GM18520 (cell line): ENCODE results near the gene PIK3R5.
A peak's percentile ranks its signal among the peaks of the same experiment; 100 is the strongest.

Experiments
- ATAC-seq: cut with Tn5 transposase; IDR thresholded peaks from one replicate; pipeline ENCODE4 v1.9.1; 2021; ENCODE audit not compliant: unreplicated experiment

The PIK3R5 gene

DNA sequence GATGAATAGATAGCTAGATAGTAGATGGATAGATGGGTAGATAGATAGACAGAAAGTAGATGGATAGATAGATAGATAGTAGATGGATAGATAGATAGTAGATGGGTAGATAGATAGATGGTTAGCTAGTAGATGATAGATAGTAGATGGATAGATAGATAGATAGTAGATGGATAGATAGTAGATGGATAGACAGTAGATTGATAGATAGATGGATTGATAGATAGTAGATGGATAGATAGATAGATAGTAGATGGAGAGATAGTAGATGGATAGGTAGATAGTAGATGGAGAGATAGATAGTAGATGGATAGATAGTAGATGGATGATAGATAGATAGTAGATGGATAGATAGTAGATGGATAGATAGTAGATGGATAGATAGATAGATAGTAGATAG, 40.4 kb downstream of the PIK3R5 start:
- ATAC-seq, result peak; percentile 5

DNA sequence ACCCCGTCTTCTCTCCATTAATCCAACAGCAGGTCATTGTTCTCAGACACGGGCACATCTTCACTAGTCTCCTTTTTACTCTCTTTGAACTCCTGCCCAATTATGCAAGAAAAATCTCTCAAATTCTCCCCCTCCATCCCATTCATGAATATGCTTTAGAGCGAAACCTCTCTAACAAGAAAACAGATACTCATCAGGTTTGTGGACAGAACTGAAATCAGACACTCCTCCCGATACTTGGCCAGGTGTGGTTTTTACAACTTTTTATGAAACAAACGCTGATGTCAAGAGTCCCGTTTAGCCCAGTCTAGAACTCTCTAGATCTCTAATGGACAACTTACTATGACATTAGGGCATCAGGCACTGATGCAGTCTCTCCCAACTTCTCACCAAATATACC, 40.9 kb downstream of the PIK3R5 start:
- peak; percentile 73 for ATAC-seq

DNA sequence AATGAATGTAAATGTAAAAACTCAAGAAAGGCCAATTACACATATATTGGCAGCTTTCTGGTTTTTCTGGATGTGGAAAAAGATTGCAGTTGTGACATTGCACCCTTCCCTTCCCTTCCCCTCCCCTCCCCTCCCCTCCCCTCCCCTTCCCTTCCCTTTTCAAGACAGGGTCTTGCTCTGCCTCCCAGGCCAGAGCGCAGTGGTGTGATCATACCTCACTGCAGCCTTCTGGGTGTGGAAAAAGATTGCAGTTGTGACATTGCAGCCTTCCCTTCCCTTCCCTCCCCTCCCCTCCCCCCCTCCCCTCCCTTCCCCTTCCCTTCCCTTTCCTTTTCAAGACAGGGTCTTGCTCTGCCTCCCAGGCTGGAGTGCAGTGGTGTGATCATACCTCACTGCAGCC, 41.7 kb downstream of the PIK3R5 start:
- no peak for ATAC-seq

DNA sequence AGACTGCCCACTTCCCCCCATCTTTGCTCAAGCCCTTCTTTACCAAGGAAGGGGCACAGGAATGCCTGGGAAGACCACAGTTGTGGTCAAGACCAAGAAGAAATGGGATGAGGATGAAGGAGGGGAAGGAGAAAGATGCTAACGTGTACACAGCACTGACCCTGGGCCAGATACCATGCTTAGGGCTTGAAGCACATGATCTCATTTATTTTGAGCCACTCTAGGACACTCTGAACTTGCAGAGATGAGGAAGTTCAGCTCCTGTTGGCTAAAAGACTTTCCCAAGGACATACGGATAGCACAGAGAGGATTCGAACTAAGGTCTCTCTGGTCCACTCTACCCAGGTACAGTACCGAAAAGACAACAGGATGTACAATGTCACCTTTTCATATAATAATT, 42.6 kb downstream of the PIK3R5 start:
- ATAC-seq, result no peak

DNA sequence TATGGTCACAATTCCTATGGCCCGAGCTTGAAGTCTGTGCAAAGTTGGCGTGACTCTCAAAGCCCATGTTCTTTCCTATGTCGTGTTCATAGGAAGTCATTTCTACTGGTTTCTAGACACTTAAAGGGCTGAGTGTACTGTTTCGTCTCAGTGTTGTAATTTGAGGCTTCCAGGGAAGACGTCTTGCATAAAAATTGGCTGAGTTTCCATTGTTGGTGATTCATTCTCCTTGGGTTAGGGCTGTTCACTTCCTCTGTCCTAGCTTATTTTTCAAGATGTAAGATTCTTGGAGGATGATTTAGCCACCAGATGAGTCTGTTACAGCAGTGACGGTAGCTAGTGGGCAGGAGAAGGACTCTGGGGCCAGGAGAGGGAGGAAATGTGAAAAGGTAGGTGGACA, 43.1 kb downstream of the PIK3R5 start:
- ATAC-seq, result no peak

DNA sequence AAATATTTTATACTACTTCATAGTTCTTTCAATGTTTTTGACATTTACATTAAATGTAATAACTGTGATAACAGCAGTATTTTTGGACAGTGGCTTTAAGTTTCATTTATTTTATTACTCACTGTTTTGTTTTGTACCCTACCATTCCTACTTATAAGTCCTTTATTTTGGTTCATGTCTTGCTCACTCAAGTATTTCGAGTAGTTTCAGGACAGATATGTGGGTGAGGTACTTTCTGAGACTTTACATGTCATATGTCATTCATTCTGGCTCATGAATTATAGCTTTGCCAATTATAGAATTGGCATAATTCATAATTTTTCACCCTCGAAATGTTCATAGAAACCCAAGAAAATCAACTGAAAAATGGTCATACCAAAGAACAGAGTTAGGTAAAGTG, 44.4 kb downstream of the PIK3R5 start:
- ATAC-seq, result no peak

DNA sequence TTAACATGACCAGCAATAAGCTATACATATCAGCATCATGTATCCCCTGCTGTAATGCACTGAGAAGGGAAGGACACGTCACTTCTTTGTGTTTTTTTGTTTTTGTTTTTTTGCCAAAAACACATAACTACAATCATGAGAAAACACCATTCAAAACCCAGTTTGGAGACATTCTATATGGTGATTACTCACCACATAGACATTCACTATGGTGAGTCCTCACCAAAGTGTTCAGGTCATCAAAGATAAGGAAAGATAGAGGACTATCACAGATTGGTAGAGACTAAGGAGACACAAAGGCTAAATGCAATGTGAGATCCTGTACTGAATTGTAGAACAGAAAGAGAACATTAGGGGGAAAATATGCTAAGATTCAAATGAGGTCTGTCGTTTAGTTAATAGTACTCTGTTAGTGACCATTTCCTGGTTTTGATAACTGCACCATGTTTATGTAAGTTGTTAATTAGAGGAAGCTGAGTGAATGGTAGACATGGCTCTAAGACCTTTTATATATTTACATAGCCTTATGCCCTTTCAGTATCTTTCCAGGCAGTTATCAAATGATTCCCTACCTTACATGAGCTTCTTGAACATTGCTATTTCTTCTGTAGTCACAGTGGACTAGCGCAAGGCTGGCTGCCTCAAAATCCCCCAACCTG, 46.6 kb downstream of the PIK3R5 start:
- ATAC-seq, result no peak

DNA sequence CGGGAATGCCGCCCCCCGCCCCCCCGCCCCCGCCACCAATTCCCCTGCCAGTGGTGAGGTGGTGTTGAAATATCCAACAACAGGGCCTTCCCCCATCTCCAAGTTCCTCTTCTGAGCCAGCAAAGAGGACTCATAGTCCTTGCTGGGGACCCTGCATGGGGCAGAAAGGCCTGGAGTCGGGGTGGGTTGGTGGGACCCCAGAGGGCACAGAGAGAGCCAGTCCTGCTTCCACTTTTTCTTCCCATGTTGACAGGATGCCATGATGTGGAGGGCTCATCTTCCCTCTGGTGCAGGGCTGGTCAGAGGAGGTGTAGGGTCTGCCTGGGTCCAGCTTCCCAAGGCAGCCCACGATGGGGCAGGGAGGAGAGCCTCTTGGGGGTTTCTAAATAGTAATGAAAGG, 49.0 kb downstream of the PIK3R5 start:
- no peak for ATAC-seq

DNA sequence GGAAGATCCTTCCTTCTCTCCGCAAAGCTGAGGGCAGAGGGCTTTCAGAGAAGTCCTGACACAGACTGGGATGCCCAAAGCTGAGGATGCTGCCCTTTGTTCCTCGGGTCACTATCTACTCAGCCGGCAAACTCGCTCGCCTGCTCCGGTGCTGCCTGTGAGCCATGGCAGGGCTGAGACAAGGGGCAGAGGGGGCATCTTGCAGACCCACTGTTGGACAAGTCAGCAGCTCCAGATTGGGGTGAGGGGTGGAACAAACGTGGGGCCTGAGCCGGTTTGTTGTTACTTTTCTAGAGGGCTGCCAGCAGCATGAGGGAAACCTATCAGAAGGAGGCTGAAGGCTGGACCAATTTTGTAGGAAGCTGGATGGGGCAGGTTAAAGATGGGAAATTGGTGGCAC, 51.0 kb downstream of the PIK3R5 start:
- no peak for ATAC-seq

DNA sequence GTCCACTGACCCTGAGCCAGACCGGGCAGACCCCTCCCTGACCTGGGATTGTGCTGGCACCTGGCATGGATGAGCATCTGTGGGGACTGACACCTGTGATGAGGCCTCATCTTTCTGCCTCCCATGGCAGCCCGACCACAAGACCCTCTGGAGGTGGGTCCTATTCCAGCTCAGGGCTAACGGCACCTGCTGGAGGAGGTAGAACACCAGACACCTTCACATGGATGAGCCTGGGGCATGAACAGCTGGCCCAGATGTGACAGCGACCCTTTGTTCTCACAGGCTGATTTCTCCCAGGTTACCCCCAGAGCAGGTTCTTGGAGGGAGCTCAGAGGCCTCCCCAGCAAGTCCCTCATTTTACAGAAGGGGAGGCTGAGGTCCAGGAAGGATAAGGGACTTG, 51.6 kb downstream of the PIK3R5 start:
- ATAC-seq, result no peak

DNA sequence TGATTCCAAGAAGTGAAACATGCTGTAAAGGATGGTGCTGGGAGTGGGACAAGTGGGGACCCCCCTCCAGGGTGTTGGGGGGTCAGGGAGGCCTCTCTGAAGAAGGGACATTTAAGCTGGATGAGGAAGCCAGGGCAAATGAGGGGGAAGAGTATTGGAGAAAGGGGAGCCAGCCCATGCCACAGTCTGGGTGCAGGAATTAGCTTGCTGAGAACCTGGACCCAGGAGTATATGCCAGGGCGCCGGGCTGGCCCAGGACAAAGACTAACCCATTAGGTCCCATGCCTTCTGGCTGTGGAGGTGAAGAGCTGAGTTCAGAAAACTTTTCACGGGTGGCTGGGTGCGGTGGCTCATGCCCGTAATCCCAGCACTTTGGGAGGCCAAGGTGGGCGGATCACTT, 52.4 kb downstream of the PIK3R5 start:
- no peak for ATAC-seq

DNA sequence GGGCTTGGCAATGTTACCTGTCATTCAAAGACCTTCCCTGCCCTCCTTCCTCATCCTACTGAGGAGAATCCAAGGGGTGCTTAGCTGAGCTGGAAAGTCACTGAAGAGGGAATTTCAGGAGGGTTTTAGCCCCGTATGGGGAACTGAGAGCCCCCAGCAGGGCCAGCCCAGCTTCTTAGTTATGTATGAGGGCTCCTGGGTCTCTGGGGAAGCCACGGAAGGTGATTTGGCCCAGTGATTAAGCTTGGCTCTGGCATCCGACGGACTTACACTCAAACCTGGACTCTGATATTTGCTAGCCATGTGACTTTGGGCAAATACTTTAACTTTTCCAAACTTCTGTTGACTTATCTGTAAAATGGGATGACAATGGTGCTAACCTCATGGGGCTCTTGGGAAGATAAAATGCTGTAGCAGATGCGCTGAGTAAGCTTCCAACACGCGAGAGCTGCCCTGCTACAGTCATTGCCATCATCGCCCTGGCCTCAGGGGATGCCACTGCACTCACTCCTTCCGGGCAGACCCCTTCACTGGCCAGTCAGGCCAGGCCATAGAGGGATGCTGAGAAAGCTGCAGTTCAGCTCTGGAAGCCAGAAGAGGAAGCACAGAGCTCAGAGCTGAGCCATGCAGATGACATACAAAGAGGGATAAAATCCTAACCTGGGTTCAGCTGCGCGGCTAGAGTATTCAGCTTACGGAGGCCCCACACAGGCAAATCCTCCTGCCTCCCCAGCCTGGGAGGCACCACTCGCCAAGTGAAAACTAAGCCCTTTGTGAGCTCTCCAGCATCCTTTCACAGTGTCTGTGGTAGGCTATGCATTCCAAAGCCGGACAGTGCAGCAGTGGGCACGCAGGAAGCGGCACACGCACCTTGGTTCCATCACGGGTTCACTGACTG, 53.2 kb downstream of the PIK3R5 start:
- ATAC-seq, result no peak

DNA sequence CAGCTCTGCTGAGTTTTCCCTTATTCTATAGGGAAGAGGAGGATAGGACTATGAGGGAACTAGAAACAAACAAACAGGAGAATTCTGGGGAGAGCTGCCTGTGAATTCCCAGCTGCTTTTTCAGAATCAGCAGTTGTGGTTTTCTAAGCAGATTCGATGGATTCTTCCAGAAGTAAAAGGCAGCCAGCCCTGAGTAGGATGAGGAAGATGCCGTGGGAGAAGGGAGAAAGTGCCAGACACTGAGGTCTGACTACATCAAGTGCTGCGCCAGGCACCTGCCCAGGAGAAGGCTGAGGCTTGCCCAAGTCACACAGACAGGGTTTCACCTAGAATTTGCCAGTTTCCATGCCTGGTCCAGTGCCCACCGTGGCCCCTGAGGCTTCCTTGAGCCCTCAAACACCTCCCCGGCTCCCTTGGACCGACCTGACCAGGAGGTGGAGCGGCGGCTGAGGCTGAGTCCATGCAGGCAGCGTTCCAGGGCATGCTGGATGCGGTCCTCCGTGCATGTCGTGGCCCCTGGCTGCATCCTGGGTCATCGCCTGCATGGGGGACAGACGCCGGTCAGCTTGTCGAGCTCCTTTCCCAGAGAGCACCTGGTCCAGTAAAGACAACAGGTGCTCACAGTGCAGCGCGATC, 54.4 kb downstream of the PIK3R5 start:
- no peak for ATAC-seq

DNA sequence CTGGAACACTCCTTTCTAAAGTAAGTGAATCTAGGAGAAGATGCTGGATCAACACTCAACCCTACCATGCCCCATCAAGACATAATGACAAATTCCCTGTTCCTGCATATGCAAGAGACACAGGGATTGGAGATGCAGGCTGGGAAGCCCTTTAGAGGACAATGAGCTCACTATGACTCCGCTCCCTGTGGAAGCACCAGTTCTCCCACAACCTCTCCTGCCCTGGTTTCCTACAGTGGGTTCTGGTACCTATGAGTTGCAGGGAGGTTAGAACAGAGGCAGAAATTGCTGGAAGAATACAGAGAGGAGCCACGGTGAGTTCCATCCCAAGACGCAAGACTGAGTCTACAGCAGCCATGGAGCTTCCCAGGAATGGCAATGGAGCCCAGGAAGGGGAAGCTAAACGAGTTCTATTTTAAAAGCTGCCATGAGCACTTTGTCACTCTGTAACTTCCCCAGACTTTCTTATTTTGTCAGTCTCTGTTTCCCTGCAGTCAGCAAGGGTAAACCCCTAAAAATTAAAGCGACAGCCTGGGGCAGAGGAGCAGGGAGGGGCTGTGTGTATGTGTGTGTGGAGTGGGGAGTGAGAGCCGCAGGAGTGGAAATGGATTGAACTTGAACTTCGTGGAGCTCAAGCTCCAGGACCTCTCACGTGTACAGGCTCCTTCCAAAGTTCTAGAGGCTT, 55.8 kb downstream of the PIK3R5 start:
- ATAC-seq, result no peak

DNA sequence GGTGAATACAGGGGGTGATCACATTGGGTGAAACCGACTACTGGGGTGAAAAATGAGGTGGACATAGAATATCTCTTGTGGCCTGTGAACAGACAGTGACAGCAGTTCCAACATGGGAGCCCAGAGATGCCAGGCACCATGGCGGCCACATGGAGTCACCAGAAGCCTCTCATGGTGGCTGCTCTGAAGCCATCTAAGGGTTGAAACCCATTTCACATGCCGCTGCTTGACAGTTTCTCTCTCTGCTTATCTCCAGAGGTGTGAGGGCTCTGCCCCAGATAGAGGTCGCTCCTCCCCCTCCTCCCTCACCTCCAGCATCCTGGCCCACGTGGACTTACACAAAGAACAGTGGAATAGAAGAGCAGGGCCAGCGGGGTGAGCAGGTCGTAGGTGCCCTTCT, 60.2 kb downstream of the PIK3R5 start:
- no peak for ATAC-seq

DNA sequence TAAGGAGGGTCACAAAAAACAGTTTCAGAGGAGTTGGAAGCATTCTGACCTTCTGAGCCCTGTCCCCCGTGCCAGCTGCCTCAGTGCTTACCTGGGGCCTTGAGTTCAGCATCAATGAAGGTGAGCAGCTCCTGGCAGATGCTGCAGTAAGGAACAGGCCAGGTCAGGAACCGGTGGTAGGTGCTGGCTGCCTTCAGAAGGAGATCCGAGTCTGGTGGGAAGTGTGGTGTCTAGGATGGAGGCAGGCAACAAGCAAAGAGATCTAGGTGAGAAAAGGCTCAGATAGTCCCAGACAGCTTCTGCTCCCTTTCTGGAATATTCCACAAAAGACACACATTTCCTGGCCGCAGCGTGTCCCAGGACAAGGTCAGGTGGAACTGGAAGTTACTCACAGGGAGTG, 60.8 kb downstream of the PIK3R5 start:
- no peak for ATAC-seq

DNA sequence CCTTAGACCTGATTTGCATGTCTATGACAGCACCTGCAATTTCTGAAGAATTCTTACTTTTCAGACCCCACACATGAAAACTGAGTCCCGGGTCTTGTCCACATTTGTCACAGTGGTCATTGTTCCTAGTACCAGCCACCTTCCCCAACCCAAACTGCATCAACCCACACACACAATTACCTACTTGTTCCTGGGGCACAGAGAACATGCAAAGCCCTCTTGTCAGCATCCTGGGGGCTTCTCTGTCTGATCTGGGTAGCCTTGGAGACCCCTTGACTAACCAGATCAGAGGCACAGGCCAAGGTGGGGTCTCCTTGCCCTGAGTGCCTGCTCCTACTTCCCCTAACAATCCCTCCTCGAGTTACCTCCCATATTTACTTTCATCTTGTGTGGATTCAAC, 61.3 kb downstream of the PIK3R5 start:
- no peak for ATAC-seq

DNA sequence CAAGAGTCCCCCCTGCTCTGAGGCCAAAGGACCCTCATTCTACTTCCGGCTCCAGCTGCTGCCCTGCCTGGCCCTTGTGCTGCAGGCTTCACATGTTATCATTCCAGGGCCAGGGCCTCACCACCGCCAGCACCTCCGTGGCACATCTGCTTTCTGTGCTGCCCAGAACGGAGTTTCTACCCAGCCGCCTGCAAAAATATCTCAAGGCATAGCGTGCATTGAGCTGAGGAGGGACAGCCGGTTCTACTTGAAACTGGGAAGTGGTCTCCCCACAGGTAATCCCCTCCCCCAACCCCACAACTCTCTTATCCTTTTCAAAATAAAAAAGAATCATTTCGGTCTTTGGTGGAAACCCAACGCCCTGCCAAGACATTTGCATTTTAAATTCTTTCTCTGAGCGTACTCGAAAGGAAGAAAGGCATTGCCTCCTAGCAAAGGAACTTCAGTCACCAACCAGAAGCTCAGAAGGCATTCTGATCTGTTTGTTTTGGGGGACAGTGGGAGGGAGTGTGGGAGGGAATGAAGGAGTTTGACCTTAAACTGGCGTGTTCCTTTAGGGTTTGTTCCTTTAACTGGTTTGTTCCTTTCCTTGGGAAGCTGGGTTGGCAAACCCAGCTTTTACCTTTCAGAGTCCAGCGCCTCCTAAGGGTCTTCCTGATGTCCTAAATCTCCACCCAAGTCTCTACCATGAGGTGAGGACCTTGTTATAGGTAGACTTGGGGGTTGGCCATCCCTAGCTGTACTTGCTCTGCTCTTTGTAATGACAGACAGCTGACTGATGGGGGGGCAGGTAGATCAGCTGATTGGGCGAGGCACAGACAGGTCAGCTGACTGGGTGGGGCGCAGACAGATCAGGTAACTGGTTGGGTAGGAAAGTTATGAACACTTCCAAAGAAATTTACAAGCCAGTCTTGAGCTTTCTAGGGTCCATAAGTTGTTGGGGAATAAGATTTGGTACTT, 64.6 kb downstream of the PIK3R5 start:
- ATAC-seq, result no peak

DNA sequence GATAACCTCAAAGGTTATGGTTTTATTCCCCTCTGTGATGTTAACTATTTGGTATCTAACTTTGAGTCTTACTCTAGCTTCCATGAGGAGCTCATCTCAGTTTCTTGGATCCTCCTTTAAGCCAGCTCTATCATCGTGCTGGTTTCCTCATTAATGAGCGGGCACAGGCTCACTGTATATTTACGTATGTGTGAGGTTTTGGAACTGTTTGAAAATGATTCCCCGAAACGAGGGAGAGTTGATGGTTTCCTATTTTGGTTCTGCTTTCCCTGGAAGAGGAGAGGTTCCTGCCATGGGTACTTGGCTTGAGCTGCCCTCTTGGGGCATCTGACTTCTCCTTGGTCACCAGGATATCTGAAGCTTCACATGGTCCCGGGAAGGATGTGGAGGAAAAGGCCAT, 65.3 kb downstream of the PIK3R5 start:
- no peak for ATAC-seq

DNA sequence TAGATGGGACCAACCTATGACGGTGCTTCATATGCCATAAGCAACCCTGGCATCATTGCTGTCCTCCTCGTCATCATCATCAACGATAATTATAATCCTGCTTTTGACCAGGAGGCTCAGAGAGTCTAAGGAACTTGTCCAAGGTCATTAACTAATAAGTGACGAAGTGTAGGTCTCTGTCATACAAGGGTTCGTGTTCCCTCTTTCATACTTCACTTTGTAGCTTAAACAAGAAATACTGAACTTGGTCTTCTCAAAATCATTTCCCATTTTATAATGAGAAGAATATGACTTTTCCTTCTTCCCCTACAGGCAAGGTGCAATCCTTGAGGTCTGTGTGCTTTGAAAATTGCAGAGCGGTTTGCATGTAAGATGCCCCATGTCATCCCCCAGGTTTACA, 66.9 kb downstream of the PIK3R5 start:
- no peak for ATAC-seq
